GM18502 (cell line): Measurements from ENCODE around the gene MUC5AC.

Experiments used
- ATAC-seq: cut with Tn5 transposase; IDR thresholded peaks from one replicate; pipeline ENCODE4 v1.9.1; 2021; ENCODE audit warnings: mild to moderate bottlenecking; ENCODE audit not compliant: unreplicated experiment, poor library complexity

The MUC5AC gene

GRCh38 chr11:1120532-1121330 is 37.0 kb upstream of the MUC5AC start:
- no peak for ATAC-seq

- no peak for ATAC-seq
Observed at GRCh38 chr11:1121331-1121812, 36.4 kb upstream of the MUC5AC start.

- ATAC-seq, result no peak
Observed at GRCh38 chr11:1121813-1122663, 35.7 kb upstream of the MUC5AC start.

DNA sequence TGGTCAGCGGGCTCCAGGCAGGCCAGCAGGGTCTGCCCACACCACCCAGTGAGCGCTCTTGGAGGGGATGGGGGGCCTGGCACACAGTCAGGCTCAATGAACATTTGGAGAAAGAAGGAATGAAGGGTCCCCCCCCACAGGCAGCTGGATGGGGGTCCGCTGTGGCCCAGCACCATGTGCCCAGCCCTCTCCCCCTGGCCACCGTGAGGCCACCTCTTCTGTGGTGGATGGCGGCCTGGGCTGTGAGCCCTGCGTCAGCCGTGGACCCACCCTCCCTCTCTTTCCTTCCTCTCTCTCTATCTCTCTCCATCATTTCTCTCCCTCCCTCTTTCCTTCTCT is 35.1 kb upstream of the MUC5AC start:
- no peak for ATAC-seq

DNA sequence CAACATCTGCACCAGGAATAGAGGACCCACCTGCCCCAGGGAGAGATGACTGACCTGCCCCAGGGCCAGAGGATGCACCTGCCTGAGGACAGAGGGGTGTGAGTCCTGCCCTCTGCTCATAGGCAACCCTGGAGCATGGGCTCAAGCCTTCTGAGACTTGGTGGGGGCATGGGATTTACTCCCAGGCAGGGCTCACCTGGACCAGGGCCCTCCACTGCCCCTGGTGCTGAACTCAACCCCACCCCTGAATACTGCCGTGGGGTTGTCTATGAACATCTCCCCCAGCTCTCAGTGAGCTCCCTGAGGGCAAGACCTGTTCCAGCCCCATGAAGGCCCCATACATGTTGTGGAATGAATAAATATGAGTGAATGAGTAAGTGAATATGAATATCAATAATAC is 33.8 kb upstream of the MUC5AC start:
- no peak for ATAC-seq

- ATAC-seq, result no peak
Observed at GRCh38 chr11:1125803-1126202, 31.9 kb upstream of the MUC5AC start.

DNA sequence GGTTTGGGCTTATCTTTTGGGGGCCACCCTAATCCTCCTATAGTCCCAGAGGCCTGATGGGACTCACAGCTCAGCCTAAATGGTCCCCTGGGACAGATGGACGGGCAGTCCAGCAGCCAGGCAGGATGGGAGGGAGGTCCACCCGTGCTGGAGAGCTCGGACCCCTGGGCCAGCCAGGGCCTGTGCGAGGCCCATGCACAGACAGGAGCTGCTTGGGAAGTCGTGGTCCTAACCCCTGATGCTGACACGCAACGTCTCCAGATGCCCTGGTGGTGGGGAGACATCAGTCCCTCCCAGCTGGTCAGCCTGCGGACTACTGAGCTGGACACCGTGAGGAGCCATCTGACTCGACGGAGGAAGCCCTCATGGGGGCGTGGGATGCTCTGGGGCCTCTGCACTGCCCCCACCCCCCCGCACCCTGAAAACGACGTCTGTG is 31.2 kb upstream of the MUC5AC start:
- ATAC-seq, result no peak

- ATAC-seq, result no peak
Observed at GRCh38 chr11:1126935-1127663, 30.7 kb upstream of the MUC5AC start.

DNA sequence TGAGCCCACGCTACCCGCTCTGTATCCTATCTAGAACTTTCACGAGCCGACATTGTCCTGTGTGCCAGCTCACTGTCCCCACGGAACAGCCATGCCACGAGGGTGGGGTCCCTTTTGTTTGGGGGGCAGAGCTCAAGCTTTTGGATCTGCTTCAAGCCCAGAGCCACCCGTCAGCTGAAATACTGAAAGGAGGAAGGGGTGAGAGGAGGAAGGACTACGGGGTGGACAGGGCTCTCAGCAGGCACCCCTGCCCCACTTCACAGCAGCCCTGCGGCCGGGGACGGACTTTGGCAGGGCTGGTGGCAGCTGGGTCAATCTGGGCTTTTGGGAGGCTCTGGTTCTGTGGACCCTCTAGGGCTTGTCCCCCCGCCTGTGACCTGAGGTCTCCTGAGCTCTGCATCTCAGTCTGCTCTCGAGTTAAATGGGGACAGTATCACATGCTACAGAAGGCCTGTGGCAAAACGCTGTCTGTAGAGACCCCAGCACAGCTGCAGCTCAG is 30.0 kb upstream of the MUC5AC start:
- no peak for ATAC-seq

- ATAC-seq, result no peak
Observed at GRCh38 chr11:1128311-1129142, 29.2 kb upstream of the MUC5AC start.

- no peak for ATAC-seq
Observed at GRCh38 chr11:1129143-1129610, 28.6 kb upstream of the MUC5AC start.

DNA sequence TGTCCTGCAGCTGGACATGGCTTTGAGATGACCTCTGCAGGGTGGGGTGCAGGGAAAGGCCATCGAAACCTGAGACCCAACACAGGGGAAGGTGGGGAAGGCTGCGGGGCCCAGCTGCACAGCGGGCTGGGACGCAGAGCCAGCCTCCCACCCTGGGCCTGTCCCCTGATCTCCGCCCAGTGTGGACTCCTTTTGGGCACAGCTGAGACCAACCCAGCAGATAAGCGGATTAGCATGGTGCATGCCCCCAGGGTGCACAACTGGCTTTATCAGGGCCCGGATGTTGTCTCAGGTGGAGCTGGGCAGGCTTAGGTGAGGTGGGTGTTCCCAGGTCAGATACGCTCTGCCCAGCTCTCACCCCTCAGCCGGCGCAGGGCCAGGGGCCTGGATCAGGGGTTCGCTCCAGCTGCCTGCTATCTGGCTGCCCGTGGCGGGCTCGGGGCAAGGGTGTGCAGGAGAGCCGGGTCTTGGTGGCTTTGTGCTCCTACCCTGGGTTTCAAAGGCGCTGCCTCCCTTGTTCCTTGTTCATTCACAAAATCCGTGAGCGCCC is 28.1 kb upstream of the MUC5AC start:
- no peak for ATAC-seq

GRCh38 chr11:1130276-1131032 is 27.3 kb upstream of the MUC5AC start:
- no peak for ATAC-seq

DNA sequence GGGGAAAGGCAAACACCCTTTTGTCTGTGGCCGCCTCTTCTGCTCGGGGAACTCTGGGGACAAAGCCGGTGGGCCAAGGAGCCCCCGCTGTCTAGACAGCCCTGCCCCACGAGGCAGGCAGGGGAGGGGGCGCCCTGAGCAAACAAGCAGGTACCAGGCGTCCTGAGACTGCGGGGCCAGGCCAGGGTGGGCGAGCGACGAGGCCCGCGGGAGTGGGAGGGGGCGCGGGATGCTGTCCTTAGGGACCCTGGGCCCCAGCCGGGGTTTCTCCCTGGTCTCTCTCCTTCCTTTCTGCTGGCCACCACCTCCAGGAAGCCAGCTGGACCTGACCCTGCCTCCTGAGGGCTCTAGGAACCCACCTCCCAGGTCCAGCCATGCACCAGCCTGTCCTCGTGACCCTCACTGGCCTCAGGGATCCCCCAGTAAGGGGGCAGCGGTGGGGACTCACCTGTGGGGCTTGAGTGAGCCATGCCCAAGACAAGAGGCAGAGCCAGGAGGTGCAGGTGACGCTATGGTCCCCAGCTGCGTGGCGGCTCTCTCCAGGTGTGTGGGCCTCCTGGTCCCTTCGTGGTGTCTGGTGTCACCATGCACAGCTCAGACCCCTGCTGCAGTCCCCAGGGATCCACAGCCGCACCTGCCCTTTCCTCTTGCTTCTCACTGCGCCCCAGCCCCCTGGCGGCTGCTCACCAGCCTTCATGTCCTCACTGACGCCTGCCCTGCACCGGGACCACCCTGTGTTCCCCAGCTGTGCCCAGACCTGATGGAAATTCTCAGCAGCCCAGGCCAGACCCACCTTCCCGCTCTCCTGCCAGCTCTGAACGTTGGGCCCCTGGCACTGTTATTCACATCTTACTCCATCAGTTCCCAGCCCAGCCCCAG is 26.5 kb upstream of the MUC5AC start:
- no peak for ATAC-seq

DNA sequence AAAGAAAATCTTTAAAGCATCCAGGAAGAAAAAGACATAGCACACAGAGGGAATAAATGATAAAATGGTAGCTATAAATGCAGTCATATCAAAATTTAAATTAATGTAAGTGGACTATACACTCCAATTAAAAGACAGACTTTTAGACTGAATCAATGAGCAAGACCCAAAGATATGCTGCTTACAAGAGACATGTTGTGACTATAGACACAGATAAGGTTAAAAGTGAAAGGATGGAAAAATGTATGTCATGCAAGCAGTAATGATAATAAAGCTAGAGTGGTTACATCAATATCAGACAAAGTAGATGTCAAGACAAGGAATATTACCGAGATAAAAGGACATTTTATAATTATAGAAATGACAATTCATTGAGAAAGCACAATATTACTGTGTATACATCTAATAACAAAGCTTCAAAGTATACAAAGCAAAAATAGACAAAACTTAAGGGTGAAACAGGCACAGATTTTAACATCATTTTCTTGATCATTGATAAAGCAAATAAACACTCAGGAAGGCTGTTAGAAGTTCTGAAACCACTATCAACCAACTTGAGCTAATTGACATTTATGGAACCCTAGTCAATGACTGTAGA is 22.8 kb upstream of the MUC5AC start:
- no peak for ATAC-seq

DNA sequence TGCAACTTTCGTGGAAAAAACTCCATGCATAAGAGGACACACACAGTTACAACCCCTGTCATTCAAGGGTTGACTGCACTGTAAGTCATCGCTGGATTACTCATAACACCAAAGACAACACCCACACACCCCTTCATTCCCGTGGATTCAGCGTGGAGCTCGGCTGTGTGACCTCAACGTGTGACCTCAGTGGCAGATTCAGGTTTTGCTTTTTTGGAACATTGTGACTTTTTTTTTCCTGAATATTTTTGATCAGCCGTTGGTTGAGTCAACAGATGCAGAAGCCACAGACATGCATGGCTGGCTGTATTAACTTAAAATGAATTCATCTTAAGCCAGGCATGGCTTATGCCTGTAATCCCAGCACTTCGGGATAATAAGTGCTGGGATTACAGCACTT is 19.7 kb upstream of the MUC5AC start:
- no peak for ATAC-seq

DNA sequence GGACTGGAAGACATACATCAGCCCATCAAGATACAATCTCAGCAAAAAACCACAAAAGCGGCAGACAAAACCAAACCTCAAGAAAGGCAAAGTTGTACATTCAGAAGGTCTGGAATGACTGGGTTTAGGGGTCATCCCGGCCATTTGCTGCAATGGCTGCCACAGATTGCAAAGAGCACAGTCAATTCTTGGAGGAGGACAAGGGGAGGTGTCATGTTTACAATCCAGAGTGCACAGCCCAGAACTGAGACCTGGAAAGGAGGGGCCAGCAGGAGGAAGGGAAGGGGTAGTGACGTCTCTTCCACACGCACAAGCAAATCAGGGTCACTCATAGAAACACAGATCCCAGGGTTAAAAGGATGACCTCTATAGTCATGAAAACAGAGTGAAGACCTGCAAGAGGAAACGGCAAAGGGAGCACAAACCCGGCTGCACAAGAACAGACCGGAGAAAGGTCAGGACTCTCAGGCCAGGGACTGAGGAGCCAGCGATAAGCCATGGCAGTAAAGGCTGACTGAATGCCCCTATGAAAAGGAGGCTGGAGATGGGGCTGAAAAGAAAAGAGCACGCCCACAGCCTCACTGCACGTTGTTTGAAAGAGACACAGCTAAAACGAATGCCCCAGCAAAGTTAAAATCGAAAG is 18.2 kb upstream of the MUC5AC start:
- ATAC-seq, result no peak
